ENCODE data around the gene MAP2K3. TPM values are rescaled to one million over a fixed set of nuclear protein-coding genes. Genes with fewer than 3 reads are reported as not detected.

Gene MAP2K3
- total and polyA plus RNA-seq, 12 donors, result 28.9 to 103 (median 60.4) TPM

GRCh38 chr17:21295036-21295952, 10.8 kb downstream of the MAP2K3 start:
- peak; percentile 79 to 80 for DNase-seq
- TF ChIP-seq CTCF (IDR thresholded peaks at IDR 0.05), result no peak
- H3K4me1 ChIP-seq, result peaks cover 17 to 64% (median 35%) of the 10 kb centered on the region in 9 donors
- WGBS, 2 donors, result 58 to 62% methylated on average over 19 of the region's 19 CpGs
- H3K4me3 ChIP-seq, result no peak overlapping the region
- peak; percentile 44 to 92 (median 82) for ATAC-seq
- H3K36me3 ChIP-seq, result peaks cover 0 to 59% (median 9%) of the 10 kb centered on the region in 9 donors
- H3K27me3 ChIP-seq, result peaks cover 0 to 4% (median 0%) of the 10 kb centered on the region in 7 donors
- intact Hi-C loops (cut with DNase I), result no loop called here
- peak overlapping the region; percentile 1 to 72 (median 47) for H3K27ac ChIP-seq
- no peaks in the 10 kb centered on the region for H3K9me3 ChIP-seq

- peak in 1 of 2 donors; percentile 73 for DNase-seq
- 65 to 67% methylated on average over 22 of the region's 22 CpGs for WGBS, 2 donors
- no peak for TF ChIP-seq CTCF (IDR thresholded peaks at IDR 0.05)
- no peaks in the 10 kb centered on the region for H3K9me3 ChIP-seq
- peaks cover 0 to 66% (median 19%) of the 10 kb centered on the region in 9 donors for H3K36me3 ChIP-seq
- peak; percentile 3 to 57 (median 21) for ATAC-seq
- H3K4me1 ChIP-seq, result peaks cover 17 to 53% (median 30%) of the 10 kb centered on the region in 9 donors
- no peak overlapping the region for H3K4me3 ChIP-seq
- no peaks in the 10 kb centered on the region for H3K27me3 ChIP-seq
- intact Hi-C loops (cut with DNase I), result no loop called here
- H3K27ac ChIP-seq, result peak overlapping the region in 7 of 10 donors; percentile 8 to 72 (median 56)
Observed at GRCh38 chr17:21296097-21297025, 11.8 kb downstream of the MAP2K3 start.

GRCh38 chr17:21297026-21297520, 12.6 kb downstream of the MAP2K3 start:
- intact Hi-C loops (cut with DNase I), result no loop called here
- peak overlapping the region in 5 of 10 donors; percentile 8 to 72 (median 63) for H3K27ac ChIP-seq
- no peak for DNase-seq
- peaks cover 0 to 66% (median 23%) of the 10 kb centered on the region in 9 donors for H3K36me3 ChIP-seq
- no peaks in the 10 kb centered on the region for H3K9me3 ChIP-seq
- WGBS, 2 donors, result 69 to 73% methylated on average over 10 of the region's 10 CpGs
- H3K4me3 ChIP-seq, result no peak overlapping the region
- H3K4me1 ChIP-seq, result peaks cover 17 to 47% (median 30%) of the 10 kb centered on the region in 9 donors
- H3K27me3 ChIP-seq, result no peaks in the 10 kb centered on the region
- no peak for TF ChIP-seq CTCF (IDR thresholded peaks at IDR 0.05)
- ATAC-seq, result no peak

GRCh38 chr17:21297597-21297996, 13.1 kb downstream of the MAP2K3 start:
- Histone ChIP-seq H3K36me3 (peaks cover 0 to 66% (median 29%) of the 10 kb centered on the region in 9 donors), H3K4me1 (peaks cover 17 to 47% (median 30%) of the 10 kb centered on the region in 9 donors), H3K27ac (peak overlapping the region in 2 of 10 donors; percentile 5 to 72), H3K4me3 (no peak overlapping the region), H3K27me3 (no peaks in the 10 kb centered on the region), H3K9me3 (no peaks in the 10 kb centered on the region)
- intact Hi-C loops (cut with DNase I), result no loop called here
- no peak for TF ChIP-seq CTCF (IDR thresholded peaks at IDR 0.05)
- WGBS, 2 donors, result 59 to 62% methylated on average over 10 of the region's 10 CpGs
- no peak for ATAC-seq
- no peak for DNase-seq

Measured in heart right ventricle (tissue), 16 donors.